Motor neuron (in vitro differentiated cells): ENCODE results near the gene CIDEA. TPM values are rescaled to one million over a fixed set of nuclear protein-coding genes. Genes with fewer than 3 reads are reported as not detected.
A peak's percentile ranks its signal among the peaks of the same experiment; 100 is the strongest.

Source experiments
- ATAC-seq, 8 experiments: fragments of 200-7000 bp; cut with Tn5 transposase; replicated peaks in 6 of 8; 2 replicates each; pipeline ENCODE4 v1.8.0; 2021; ENCODE audit warnings: mild to moderate bottlenecking in 8 of 8, moderate library complexity in 8 of 8
- H3K27ac ChIP-seq, 2 donors: fragments of 250-450 bp; sonication (Bioruptor Pico); 2 replicates each; pipeline ENCODE4 v1.9.0; 2021; ENCODE audit warnings: antibody characterized with exemption in 2 of 2, mild to moderate bottlenecking in 2 of 2, moderate library complexity in 1 of 2
- H3K4me1 ChIP-seq, 2 donors: fragments of 250-450 bp; sonication (Bioruptor Pico); replicated peaks in 1 of 2; 2 replicates each; pipeline ENCODE4 v1.6.1; 2021; ENCODE audit warnings: antibody characterized with exemption in 2 of 2, mild to moderate bottlenecking in 2 of 2, moderate library complexity in 1 of 2
- H3K4me3 ChIP-seq, 5 donors: fragments of 250-450 bp; sonication (Bioruptor Pico); 2 replicates each; pipeline ENCODE4 v1.9.0; 2021; ENCODE audit warnings: antibody characterized with exemption in 5 of 5, mild to moderate bottlenecking in 5 of 5, moderate library complexity in 4 of 5
- WGBS, 10 experiments: fragments of 450-650 bp; shearing (Covaris generic); methylation state at CpG; one replicate each; pipeline ENCODE4 v1.0.0; 2022; 5-methylcytosine and 5-hydroxymethylcytosine counted together
- in situ Hi-C, 9 experiments: fragments of 400-800 bp; cut with MboI; loops; one replicate each; pipeline ENCODE4 v1.15.0; 2021; ENCODE audit warnings: low sequenced_read_pairs in 9 of 9, low pct_unique_long_range_greater_than_20kb in 2 of 9; ENCODE audit not compliant: unreplicated experiment in 9 of 9
- total RNA-seq, 8 experiments: library from RNA; unstranded; fragments of 300-600 nt; gene quantifications; 2 replicates each; pipeline versions ENCODE4 v1.2.3 to v1.2.4, GENCODE V29; 2022

The CIDEA gene
- total RNA-seq, 8 experiments from 2014 or later = 0.14 to 0.31 TPM; not detected in 6

- 53 to 82% (median 77%) methylated on average over 1 to 5 of the region's 9 CpGs; no CpG with 5 or more reads in 4 of the 10 experiments for WGBS, 10 experiments
- peak in 2 of 8 experiments; percentile 5 to 25 for ATAC-seq
- H3K4me1 ChIP-seq = peaks cover 28 to 34% of the 10 kb centered on the region in 2 donors
- peak overlapping the region in 1 of 2 donors; percentile 64 for H3K27ac ChIP-seq
- no peak overlapping the region for H3K4me3 ChIP-seq
- in situ Hi-C loops = no loop called here
These were observed 28.4 kb downstream of the CIDEA start for GRCh38 chr18:12282442-12283039.

GRCh38 chr18:12283256-12283655, 29.1 kb downstream of the CIDEA start:
- in situ Hi-C loops = no loop called here
- no peak for ATAC-seq
- peaks cover 28 to 32% of the 10 kb centered on the region in 2 donors for H3K4me1 ChIP-seq
- no peak overlapping the region for H3K4me3 ChIP-seq
- 30 to 100% (median 59%) methylated on average over 1 to 6 of the region's 6 CpGs; no CpG with 5 or more reads in 5 of the 10 experiments for WGBS, 10 experiments
- H3K27ac ChIP-seq = no peak overlapping the region

GRCh38 chr18:12283666-12284065, 29.5 kb downstream of the CIDEA start:
- Histone ChIP-seq H3K4me1 (peaks cover 25 to 32% of the 10 kb centered on the region in 2 donors), H3K4me3 (no peak overlapping the region), H3K27ac (no peak overlapping the region)
- ATAC-seq = no peak
- in situ Hi-C loops = no loop called here
- 89 to 100% (median 96%) methylated on average over 1 of the region's 1 CpG; no CpG with 5 or more reads in 4 of the 10 experiments for WGBS, 10 experiments

GRCh38 chr18:12287131-12287681, 33.0 kb downstream of the CIDEA start:
- peak overlapping the region in 1 of 5 donors; percentile 28 for H3K4me3 ChIP-seq

GRCh38 chr18:12287684-12288402, 33.7 kb downstream of the CIDEA start:
- in situ Hi-C loops = no loop called here
- Histone ChIP-seq H3K4me1 (peaks cover under 1 to 10% of the 10 kb centered on the region in 2 donors), H3K27ac (no peak overlapping the region), H3K4me3 (peak overlapping the region in 4 of 5 donors; percentile 16 to 35 (median 28))
- peak; percentile 84 to 95 (median 91) for ATAC-seq
- 0 to 7% (median 2%) methylated on average over 4 to 13 of the region's 41 CpGs; no CpG with 5 or more reads in 4 of the 10 experiments for WGBS, 10 experiments

More at GRCh38 chr18:12287131-12287681, 33.0 kb downstream of the CIDEA start:
- WGBS, 10 experiments = 86 to 100% methylated on average over 1 to 2 of the region's 37 CpGs; no CpG with 5 or more reads in 8 of the 10 experiments
- Histone ChIP-seq H3K27ac (no peak overlapping the region), H3K4me1 (peaks cover 7 to 17% of the 10 kb centered on the region in 2 donors)
- in situ Hi-C loops = no loop called here
- peak in 6 of 8 experiments; percentile 4 to 42 (median 28) for ATAC-seq

GRCh38 chr18:12288403-12288755, 34.2 kb downstream of the CIDEA start:
- Histone ChIP-seq H3K27ac (no peak overlapping the region), H3K4me1 (peaks cover 0 to 9% of the 10 kb centered on the region in 2 donors), H3K4me3 (peak overlapping the region in 3 of 5 donors; percentile 27 to 35 (median 28))
- WGBS, 10 experiments = 0 to 22% (median 2%) methylated on average over 1 to 7 of the region's 10 CpGs; no CpG with 5 or more reads in 3 of the 10 experiments
- in situ Hi-C loops = no loop called here
- ATAC-seq = peak in 7 of 8 experiments; percentile 18 to 51 (median 38)

- 63 to 100% (median 93%) methylated on average over 1 to 2 of the region's 2 CpGs; no CpG with 5 or more reads in 5 of the 10 experiments for WGBS, 10 experiments
These were observed 35.9 kb downstream of the CIDEA start for GRCh38 chr18:12290086-12290485.

GRCh38 chr18:12291161-12291560, 37.0 kb downstream of the CIDEA start:
- Histone ChIP-seq H3K27ac (no peak overlapping the region), H3K4me1 (peaks cover 0 to 9% of the 10 kb centered on the region in 2 donors), H3K4me3 (no peak overlapping the region)
- ATAC-seq = no peak
- 69 to 94% (median 88%) methylated on average over 3 to 6 of the region's 6 CpGs; no CpG with 5 or more reads in 1 of the 10 experiments for WGBS, 10 experiments
- in situ Hi-C loops = no loop called here

More at GRCh38 chr18:12290086-12290485, 35.9 kb downstream of the CIDEA start:
- no peak overlapping the region for H3K27ac ChIP-seq
- ATAC-seq = no peak
- in situ Hi-C loops = no loop called here
- peaks cover 0 to 9% of the 10 kb centered on the region in 2 donors for H3K4me1 ChIP-seq
- no peak overlapping the region for H3K4me3 ChIP-seq

- H3K4me3 ChIP-seq = no peak overlapping the region
- no peak for ATAC-seq
- peaks cover 0 to 9% of the 10 kb centered on the region in 2 donors for H3K4me1 ChIP-seq
- in situ Hi-C loops = no loop called here
- 20 to 100% (median 83%) methylated on average over 1 to 10 of the region's 14 CpGs; no CpG with 5 or more reads in 2 of the 10 experiments for WGBS, 10 experiments
- no peak overlapping the region for H3K27ac ChIP-seq
These were observed 37.5 kb downstream of the CIDEA start for GRCh38 chr18:12291690-12292089.

GRCh38 chr18:12293831-12294230, 39.7 kb downstream of the CIDEA start:
- WGBS, 10 experiments = 0 to 83% (median 83%) methylated on average over 1 to 5 of the region's 11 CpGs; no CpG with 5 or more reads in 5 of the 10 experiments
- Histone ChIP-seq H3K4me3 (no peak overlapping the region), H3K4me1 (peaks cover 0 to 2% of the 10 kb centered on the region in 2 donors), H3K27ac (no peak overlapping the region)
- no peak for ATAC-seq
- in situ Hi-C loops = no loop called here

GRCh38 chr18:12295389-12296086, 41.4 kb downstream of the CIDEA start:
- WGBS, 10 experiments = 40 to 97% (median 86%) methylated on average over 2 to 13 of the region's 18 CpGs; no CpG with 5 or more reads in 1 of the 10 experiments
- in situ Hi-C loops = no loop called here
- Histone ChIP-seq H3K4me1 (no peaks in the 10 kb centered on the region), H3K4me3 (no peak overlapping the region), H3K27ac (no peak overlapping the region)
- no peak for ATAC-seq

- no peak overlapping the region for H3K4me3 ChIP-seq
- in situ Hi-C loops = no loop called here
- WGBS, 10 experiments = 80% methylated on average over 1 of the region's 3 CpGs; no CpG with 5 or more reads in 9 of the 10 experiments
- no peak overlapping the region for H3K27ac ChIP-seq
- ATAC-seq = peak in 5 of 8 experiments; percentile 41 to 86 (median 70)
- H3K4me1 ChIP-seq = no peaks in the 10 kb centered on the region
These were observed 41.9 kb downstream of the CIDEA start for GRCh38 chr18:12296087-12296403.
